Measurements from ENCODE around the gene SPIRE1.

Gene SPIRE1

DNA sequence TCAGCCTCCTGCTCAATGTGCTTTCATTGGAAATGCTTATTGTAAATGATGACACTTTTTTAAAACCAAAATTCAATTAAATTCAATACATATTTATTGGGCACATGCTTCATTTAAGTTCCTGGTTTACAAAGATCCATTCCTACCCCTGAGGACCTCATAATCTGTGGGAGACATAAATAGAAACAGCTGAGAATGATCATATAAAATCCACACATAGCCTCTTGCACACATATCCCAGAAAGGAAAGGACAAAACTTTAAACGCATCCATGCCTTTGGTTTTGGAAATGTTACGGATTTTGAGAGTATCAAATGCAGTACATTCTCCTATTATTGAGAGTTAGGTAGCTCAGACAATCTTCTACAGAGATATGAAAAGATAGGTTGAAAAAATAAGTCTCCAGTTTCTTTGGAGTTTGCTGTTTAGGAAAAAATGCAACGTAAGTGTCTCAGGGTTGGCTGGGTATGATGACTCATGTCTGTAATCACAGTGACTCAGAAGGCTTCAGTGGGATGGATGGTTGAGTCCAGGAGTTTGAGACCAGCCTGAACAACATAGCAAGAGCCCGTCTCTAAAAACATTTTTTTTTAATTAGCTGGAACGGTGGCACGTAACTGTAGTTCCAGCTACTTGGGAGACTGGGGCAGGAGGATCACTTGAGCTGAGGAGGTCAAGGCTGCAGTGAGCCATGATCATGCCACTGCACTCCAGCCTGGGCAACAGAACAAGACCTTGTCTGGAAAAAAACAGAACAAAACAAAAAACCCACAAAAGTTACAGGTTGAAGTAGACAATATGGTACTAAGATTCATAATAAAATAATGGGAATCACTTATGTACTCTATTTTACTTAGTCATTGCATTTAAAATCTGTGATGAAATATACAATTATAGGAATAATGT is 254.1 kb downstream of the SPIRE1 start:
- Histone ChIP-seq H3K79me2 (ENCODE audit: insufficient read depth, low read length) (peaks cover 7% of the 10 kb centered on the region), H3K27ac (ENCODE audit: low read depth, low read length, poor library complexity, severe bottlenecking) (no peak overlapping the region), H3K4me3 (ENCODE audit: low read depth, low read length, poor library complexity, severe bottlenecking) (no peak overlapping the region), H3K9ac (ENCODE audit: low read length) (no peak overlapping the region), H3K4me2 (ENCODE audit: low read length) (no peak overlapping the region), H3K4me1 (ENCODE audit: insufficient read depth, low read length, severe bottlenecking) (peaks cover 21% of the 10 kb centered on the region), H4K20me1 (ENCODE audit: insufficient read depth, low read length) (no peaks in the 10 kb centered on the region), H3K36me3 (ENCODE audit: insufficient read depth, low read length) (no peaks in the 10 kb centered on the region), H3K9me3 (ENCODE audit: low read length) (no peaks in the 10 kb centered on the region), H2AFZ (ENCODE audit: low read length) (no peak overlapping the region), H3K27me3 (ENCODE audit: insufficient read depth, low read length) (peaks cover 28% of the 10 kb centered on the region), H3K9me2 (ENCODE audit: low read depth, low read length) (no peaks in the 10 kb centered on the region), H3F3A (ENCODE audit: insufficient read depth, low read length) (no peaks in the 10 kb centered on the region)
- TF ChIP-seq EZH2 (IDR thresholded peaks at IDR 0.05; ENCODE audit: borderline replicate concordance, low read length) (no peak), CTCF (IDR thresholded peaks at IDR 0.05; ENCODE audit: low read length) (no peak)

GRCh38 chr18:12401881-12402280 is 256.0 kb downstream of the SPIRE1 start:
- no peak for TF ChIP-seq CTCF (IDR thresholded peaks at IDR 0.05; ENCODE audit: low read length)
- no peak for TF ChIP-seq EZH2 (IDR thresholded peaks at IDR 0.05; ENCODE audit: borderline replicate concordance, low read length)
- H2AFZ ChIP-seq (ENCODE audit: low read length): no peak overlapping the region
- H3K27me3 ChIP-seq (ENCODE audit: insufficient read depth, low read length): peaks cover 28% of the 10 kb centered on the region
- H3K4me3 ChIP-seq (ENCODE audit: low read depth, low read length, poor library complexity, severe bottlenecking): no peak overlapping the region
- H3K79me2 ChIP-seq (ENCODE audit: insufficient read depth, low read length): no peaks in the 10 kb centered on the region
- no peaks in the 10 kb centered on the region for H3F3A ChIP-seq (ENCODE audit: insufficient read depth, low read length)
- no peak overlapping the region for H3K27ac ChIP-seq (ENCODE audit: low read depth, low read length, poor library complexity, severe bottlenecking)
- H3K36me3 ChIP-seq (ENCODE audit: insufficient read depth, low read length): no peaks in the 10 kb centered on the region
- no peaks in the 10 kb centered on the region for H4K20me1 ChIP-seq (ENCODE audit: insufficient read depth, low read length)
- H3K9ac ChIP-seq (ENCODE audit: low read length): no peak overlapping the region
- no peaks in the 10 kb centered on the region for H3K9me2 ChIP-seq (ENCODE audit: low read depth, low read length)
- H3K9me3 ChIP-seq (ENCODE audit: low read length): no peaks in the 10 kb centered on the region
- peaks cover 9% of the 10 kb centered on the region for H3K4me1 ChIP-seq (ENCODE audit: insufficient read depth, low read length, severe bottlenecking)
- H3K4me2 ChIP-seq (ENCODE audit: low read length): no peak overlapping the region

DNA sequence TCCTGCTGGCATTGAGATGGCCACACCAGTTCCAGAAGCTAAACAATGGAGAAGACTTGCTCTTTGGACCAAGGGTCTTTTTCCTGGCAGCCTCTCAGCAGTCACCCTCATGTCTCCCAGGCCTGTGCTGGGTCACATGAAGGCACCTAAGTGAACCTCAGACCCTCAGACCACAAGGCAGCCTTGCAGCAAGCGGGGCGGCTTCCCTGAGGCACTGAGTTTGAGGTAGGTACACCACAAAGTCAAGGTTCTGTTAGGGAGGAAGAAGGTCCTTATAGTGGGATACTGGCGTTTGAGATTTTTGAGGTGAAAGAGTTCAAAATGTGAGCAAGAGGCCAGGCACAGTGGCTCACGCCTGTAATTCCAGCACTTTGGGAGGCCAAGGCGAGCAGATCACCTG is 258.7 kb downstream of the SPIRE1 start:
- H3K79me2 ChIP-seq (ENCODE audit: insufficient read depth, low read length): no peaks in the 10 kb centered on the region
- H3K4me3 ChIP-seq (ENCODE audit: low read depth, low read length, poor library complexity, severe bottlenecking): no peak overlapping the region
- no peaks in the 10 kb centered on the region for H3K9me3 ChIP-seq (ENCODE audit: low read length)
- peaks cover 20% of the 10 kb centered on the region for H3K27me3 ChIP-seq (ENCODE audit: insufficient read depth, low read length)
- no peaks in the 10 kb centered on the region for H3K36me3 ChIP-seq (ENCODE audit: insufficient read depth, low read length)
- no peaks in the 10 kb centered on the region for H3K9me2 ChIP-seq (ENCODE audit: low read depth, low read length)
- no peaks in the 10 kb centered on the region for H3F3A ChIP-seq (ENCODE audit: insufficient read depth, low read length)
- no peaks in the 10 kb centered on the region for H4K20me1 ChIP-seq (ENCODE audit: insufficient read depth, low read length)
- TF ChIP-seq EZH2 (IDR thresholded peaks at IDR 0.05; ENCODE audit: borderline replicate concordance, low read length): no peak
- no peak for TF ChIP-seq CTCF (IDR thresholded peaks at IDR 0.05; ENCODE audit: low read length)
- no peak overlapping the region for H3K27ac ChIP-seq (ENCODE audit: low read depth, low read length, poor library complexity, severe bottlenecking)
- H3K9ac ChIP-seq (ENCODE audit: low read length): no peak overlapping the region
- H3K4me2 ChIP-seq (ENCODE audit: low read length): no peak overlapping the region
- no peak overlapping the region for H2AFZ ChIP-seq (ENCODE audit: low read length)
- peaks cover 9% of the 10 kb centered on the region for H3K4me1 ChIP-seq (ENCODE audit: insufficient read depth, low read length, severe bottlenecking)
